NCI-H2196 treated with DMSO at 0.1 percent for 48 hours (cell line): ENCODE data around the gene CTNS.
"Not testable (repeated sequence)": the region's sequence is repeated elsewhere in the genome, so short reads cannot be mapped to it uniquely, and the experiment has no call there.

ENCODE experiments used
- DNase-seq: peaks from one replicate; lab custom pipeline; 2025; ENCODE audit not compliant: unreplicated experiment; lab: John Stamatoyannopoulos, UW

Gene CTNS

GRCh38 chr17:3681565-3681964, 45.0 kb downstream of the CTNS start:
- DNase-seq: no peak

- DNase-seq: no peak
Measured at GRCh38 chr17:3682033-3682432, 45.5 kb downstream of the CTNS start.

- no peak for DNase-seq
Measured at GRCh38 chr17:3683054-3683511, 46.5 kb downstream of the CTNS start.

GRCh38 chr17:3685174-3685573, 48.6 kb downstream of the CTNS start:
- no peak for DNase-seq

- DNase-seq: no peak
Measured at GRCh38 chr17:3688027-3688553, 51.5 kb downstream of the CTNS start.

GRCh38 chr17:3688852-3689261, 52.3 kb downstream of the CTNS start:
- no peak for DNase-seq

GRCh38 chr17:3689262-3690093, 52.9 kb downstream of the CTNS start:
- no peak for DNase-seq

GRCh38 chr17:3690094-3690715, 53.6 kb downstream of the CTNS start:
- DNase-seq: no peak

- no peak for DNase-seq
Measured at GRCh38 chr17:3691617-3692067, 55.1 kb downstream of the CTNS start.

GRCh38 chr17:3692346-3692745, 55.8 kb downstream of the CTNS start:
- DNase-seq: no peak

- DNase-seq: no peak
Measured at GRCh38 chr17:3693141-3693540, 56.6 kb downstream of the CTNS start.

- no peak for DNase-seq
Measured at GRCh38 chr17:3693829-3694231, 57.3 kb downstream of the CTNS start.

GRCh38 chr17:3695129-3695722, 58.7 kb downstream of the CTNS start:
- peak; percentile 0 for DNase-seq

- DNase-seq: no peak
Measured at GRCh38 chr17:3695723-3696411, 59.3 kb downstream of the CTNS start, which contains the start of gene P2RX5. TSS of gene P2RX5 (minus strand) at chr17:3696155. CDS start at chr17:3696005, 150 bp downstream.

- DNase-seq: no peak
Measured at GRCh38 chr17:3697103-3697476, 60.5 kb downstream of the CTNS start.

- DNase-seq: no peak
Measured at GRCh38 chr17:3698139-3698538, 61.6 kb downstream of the CTNS start.

- no peak for DNase-seq
Measured at GRCh38 chr17:3699951-3700350, 63.4 kb downstream of the CTNS start.

GRCh38 chr17:3702041-3702539, 65.5 kb downstream of the CTNS start:
- DNase-seq: not testable (repeated sequence)

- DNase-seq: no peak
Measured at GRCh38 chr17:3704931-3705717, 68.6 kb downstream of the CTNS start.

- not testable (repeated sequence) for DNase-seq
Measured at GRCh38 chr17:3705718-3705984, 69.1 kb downstream of the CTNS start.
